Keratinocyte (primary cell): ENCODE results near the gene ZDHHC3.

Experiments
- EZH2 ChIP-seq: IDR thresholded peaks from one replicate; pipeline ENCODE4 v1.6.1; 2012; ENCODE audit warnings: inconsistent platforms, mild to moderate bottlenecking, low read length, moderate library complexity
- TF ChIP-seq, protein P1 (sequence below), 3 experiments: IDR thresholded peaks in 1 of 3; conservative IDR thresholded peaks in 1 of 3; optimal IDR thresholded peaks in 1 of 3; 2 replicates in 2 of 3; 3 replicates in 1 of 3; pipeline versions ENCODE3 to v1.5.1; 2011; ENCODE audit warnings: low read length in 3 of 3, mild to moderate bottlenecking in 3 of 3, moderate library complexity in 2 of 3, control low read depth in 1 of 3, inconsistent platforms in 1 of 3; ENCODE audit not compliant: insufficient read depth in 2 of 3; ENCODE audit errors: extremely low read depth in 1 of 3

DNA sequence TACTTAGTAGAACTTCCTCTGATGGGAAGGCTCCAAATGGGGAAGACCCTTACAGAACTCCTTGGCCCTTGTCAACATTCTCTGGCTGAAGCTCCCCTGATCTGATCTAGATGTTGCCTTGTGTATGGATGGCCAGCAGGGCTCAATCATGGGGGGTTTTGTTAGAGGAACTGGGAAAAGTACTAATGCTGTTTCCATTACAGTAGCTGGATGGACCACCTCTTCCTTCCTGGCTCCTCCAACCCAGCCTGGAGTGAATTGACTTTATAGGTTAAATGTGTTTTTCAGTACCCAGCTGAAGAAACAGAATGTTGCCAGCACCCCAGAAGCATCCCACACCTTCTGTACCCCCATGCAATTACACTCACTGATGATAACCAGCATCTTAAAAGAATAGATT lies 27.4 kb upstream of the ZDHHC3 start:
- TF ChIP-seq, protein P1, sequence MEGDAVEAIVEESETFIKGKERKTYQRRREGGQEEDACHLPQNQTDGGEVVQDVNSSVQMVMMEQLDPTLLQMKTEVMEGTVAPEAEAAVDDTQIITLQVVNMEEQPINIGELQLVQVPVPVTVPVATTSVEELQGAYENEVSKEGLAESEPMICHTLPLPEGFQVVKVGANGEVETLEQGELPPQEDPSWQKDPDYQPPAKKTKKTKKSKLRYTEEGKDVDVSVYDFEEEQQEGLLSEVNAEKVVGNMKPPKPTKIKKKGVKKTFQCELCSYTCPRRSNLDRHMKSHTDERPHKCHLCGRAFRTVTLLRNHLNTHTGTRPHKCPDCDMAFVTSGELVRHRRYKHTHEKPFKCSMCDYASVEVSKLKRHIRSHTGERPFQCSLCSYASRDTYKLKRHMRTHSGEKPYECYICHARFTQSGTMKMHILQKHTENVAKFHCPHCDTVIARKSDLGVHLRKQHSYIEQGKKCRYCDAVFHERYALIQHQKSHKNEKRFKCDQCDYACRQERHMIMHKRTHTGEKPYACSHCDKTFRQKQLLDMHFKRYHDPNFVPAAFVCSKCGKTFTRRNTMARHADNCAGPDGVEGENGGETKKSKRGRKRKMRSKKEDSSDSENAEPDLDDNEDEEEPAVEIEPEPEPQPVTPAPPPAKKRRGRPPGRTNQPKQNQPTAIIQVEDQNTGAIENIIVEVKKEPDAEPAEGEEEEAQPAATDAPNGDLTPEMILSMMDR (optimal IDR thresholded peaks at IDR 0.05 in 1 of 3, IDR thresholded peaks at IDR 0.05 in 1 of 3, conservative IDR thresholded peaks at IDR 0.05 in 1 of 3; ENCODE audit: extremely low read depth in 1 of 3, insufficient read depth in 2 of 3, low read length in 3 of 3): no peak
- no peak for TF ChIP-seq EZH2
